Glutamatergic neuron (in vitro differentiated cells): ENCODE data around the gene NUP160. TPM values are rescaled to one million over a fixed set of nuclear protein-coding genes. Genes with fewer than 3 reads are reported as not detected.

ENCODE experiments used
- DNase-seq: peaks from one replicate; pipeline ENCODE4 v3.0.0; 2022
- H3K27ac Mint-ChIP-seq: one replicate; pipeline ENCODE4 v1.8.0; 2020; ENCODE audit warnings: mild to moderate bottlenecking, mixed read lengths, inconsistent platforms; ENCODE audit not compliant: unreplicated experiment
- H3K27me3 Mint-ChIP-seq: one replicate; pipeline ENCODE4 v1.8.0; 2020; ENCODE audit warnings: mild to moderate bottlenecking, moderate library complexity, mixed read lengths, inconsistent platforms; ENCODE audit not compliant: unreplicated experiment
- H3K36me3 Mint-ChIP-seq: one replicate; pipeline ENCODE4 v1.8.0; 2020; ENCODE audit warnings: mild to moderate bottlenecking, mixed read lengths, inconsistent platforms; ENCODE audit not compliant: unreplicated experiment
- H3K4me1 Mint-ChIP-seq: one replicate; pipeline ENCODE4 v1.8.0; 2020; ENCODE audit warnings: mild to moderate bottlenecking, low read depth, mixed read lengths, inconsistent platforms; ENCODE audit not compliant: unreplicated experiment
- H3K4me3 Mint-ChIP-seq: one replicate; pipeline ENCODE4 v1.8.0; 2020; ENCODE audit warnings: mild to moderate bottlenecking, mixed read lengths, inconsistent platforms; ENCODE audit not compliant: unreplicated experiment
- H3K9me3 Mint-ChIP-seq: one replicate; pipeline ENCODE4 v1.8.0; 2020; ENCODE audit warnings: mild to moderate bottlenecking, moderate library complexity, mixed read lengths, inconsistent platforms; ENCODE audit not compliant: unreplicated experiment
- total RNA-seq: library from RNA; stranded (reverse); fragmentation: NEBNext Ultra II Directional; extraction: Animal tissue kit (Norgen Biotek cat#: 25700); gene quantifications from one replicate; pipeline ENCODE4 v1.2.1, GENCODE V29; 2021; ENCODE audit not compliant: unreplicated experiment
- TF ChIP-seq, protein P1 (sequence below): fragments of 200-600 bp; sonication (generic); IDR thresholded peaks from one replicate; pipeline ENCODE4 v1.5.0; 2021; ENCODE audit not compliant: partially characterized antibody, unreplicated experiment

Gene NUP160
- total RNA-seq, 1 donor from 2014 or later: 56.2 TPM

DNA sequence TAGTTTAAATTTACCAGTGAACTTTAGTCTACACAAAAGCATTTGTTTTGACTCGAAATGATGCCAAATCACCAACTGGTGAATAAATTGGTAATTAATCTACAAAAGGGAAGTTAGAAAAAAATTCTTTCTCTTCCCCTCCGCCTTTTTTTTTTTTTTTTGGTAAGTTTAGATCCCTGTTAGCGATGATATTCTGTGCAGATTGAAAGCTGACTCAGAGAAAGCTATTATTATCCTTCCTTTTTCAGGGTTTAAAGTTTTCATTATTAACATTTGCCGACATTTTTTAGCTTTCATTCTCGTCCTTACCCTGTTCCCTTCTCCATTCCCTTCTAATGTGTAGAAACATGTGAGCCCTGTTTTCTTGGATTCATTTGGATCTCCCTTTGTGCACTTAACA, 16.8 kb upstream of the NUP160 start:
- peaks cover 1% of the 10 kb centered on the region for H3K27me3 Mint-ChIP-seq
- no peak for DNase-seq
- H3K27ac Mint-ChIP-seq: no peak overlapping the region
- H3K4me1 Mint-ChIP-seq: no peaks in the 10 kb centered on the region
- no peaks in the 10 kb centered on the region for H3K36me3 Mint-ChIP-seq
- no peaks in the 10 kb centered on the region for H3K9me3 Mint-ChIP-seq
- no peak overlapping the region for H3K4me3 Mint-ChIP-seq
- TF ChIP-seq, protein P1, sequence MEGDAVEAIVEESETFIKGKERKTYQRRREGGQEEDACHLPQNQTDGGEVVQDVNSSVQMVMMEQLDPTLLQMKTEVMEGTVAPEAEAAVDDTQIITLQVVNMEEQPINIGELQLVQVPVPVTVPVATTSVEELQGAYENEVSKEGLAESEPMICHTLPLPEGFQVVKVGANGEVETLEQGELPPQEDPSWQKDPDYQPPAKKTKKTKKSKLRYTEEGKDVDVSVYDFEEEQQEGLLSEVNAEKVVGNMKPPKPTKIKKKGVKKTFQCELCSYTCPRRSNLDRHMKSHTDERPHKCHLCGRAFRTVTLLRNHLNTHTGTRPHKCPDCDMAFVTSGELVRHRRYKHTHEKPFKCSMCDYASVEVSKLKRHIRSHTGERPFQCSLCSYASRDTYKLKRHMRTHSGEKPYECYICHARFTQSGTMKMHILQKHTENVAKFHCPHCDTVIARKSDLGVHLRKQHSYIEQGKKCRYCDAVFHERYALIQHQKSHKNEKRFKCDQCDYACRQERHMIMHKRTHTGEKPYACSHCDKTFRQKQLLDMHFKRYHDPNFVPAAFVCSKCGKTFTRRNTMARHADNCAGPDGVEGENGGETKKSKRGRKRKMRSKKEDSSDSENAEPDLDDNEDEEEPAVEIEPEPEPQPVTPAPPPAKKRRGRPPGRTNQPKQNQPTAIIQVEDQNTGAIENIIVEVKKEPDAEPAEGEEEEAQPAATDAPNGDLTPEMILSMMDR: no peak

DNA sequence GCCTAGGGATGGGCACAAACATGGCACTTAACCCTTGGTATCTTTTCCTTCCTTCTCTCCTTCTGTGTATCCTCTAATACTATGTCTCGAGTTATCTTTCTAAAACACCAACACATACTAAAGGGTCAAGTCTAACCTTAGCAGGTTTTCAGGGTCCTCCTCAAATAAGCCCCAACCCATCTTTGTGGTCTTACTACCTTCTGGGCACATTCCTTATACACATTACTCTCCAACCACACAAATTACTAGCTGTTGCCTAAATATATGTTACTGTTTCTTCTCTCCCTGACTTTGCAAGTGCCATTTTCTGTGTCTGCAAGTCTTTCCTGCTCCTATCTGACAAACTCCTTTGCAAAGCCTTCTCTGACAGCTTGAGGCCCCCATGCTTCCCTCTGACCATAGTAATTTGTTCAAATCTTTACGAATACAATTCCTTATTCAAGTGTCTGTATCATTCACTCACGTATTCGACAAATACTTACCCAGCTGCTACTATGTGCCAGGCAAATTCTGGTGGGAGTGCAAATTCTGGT, 15.8 kb upstream of the NUP160 start:
- Mint-ChIP-seq H3K27ac (no peak overlapping the region), H3K4me3 (no peak overlapping the region), H3K27me3 (peaks cover 1% of the 10 kb centered on the region), H3K36me3 (no peaks in the 10 kb centered on the region), H3K4me1 (no peaks in the 10 kb centered on the region), H3K9me3 (no peaks in the 10 kb centered on the region)
- TF ChIP-seq, protein P1: no peak
- no peak for DNase-seq

DNA sequence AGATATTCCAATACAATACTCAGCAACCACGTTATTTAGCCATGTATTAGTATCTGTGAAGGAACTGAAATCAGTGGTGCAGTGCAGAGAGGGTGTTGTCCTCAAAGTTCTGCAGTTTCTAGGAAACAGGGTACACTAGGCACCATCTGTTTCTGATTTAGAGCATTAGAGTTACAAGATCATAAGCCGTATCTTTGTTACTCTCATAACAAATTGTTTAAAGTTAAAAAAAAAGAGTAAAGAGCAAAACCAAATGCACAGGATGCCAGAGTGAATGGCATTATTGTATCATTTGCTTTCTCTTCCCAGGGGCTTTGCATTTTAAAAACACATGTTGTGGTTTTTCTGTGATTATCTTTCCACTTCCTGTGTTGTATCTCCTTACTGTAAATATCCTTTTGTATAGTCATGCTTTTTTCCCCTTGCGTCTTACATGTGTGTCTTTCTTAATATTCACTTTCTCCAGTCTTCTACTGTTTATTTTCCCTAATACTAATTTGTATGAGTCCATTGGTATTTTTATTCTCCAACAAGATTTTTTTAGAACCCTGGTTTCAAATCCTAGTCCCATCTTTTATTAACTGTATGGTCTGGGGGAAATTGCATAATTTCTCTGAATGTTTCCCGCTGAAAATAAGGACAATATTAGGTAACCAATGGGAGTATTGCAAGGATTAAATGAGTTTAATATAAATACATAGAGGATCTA, 15.2 kb upstream of the NUP160 start:
- no peaks in the 10 kb centered on the region for H3K36me3 Mint-ChIP-seq
- H3K27ac Mint-ChIP-seq: no peak overlapping the region
- H3K9me3 Mint-ChIP-seq: no peaks in the 10 kb centered on the region
- no peak for DNase-seq
- no peaks in the 10 kb centered on the region for H3K4me1 Mint-ChIP-seq
- TF ChIP-seq, protein P1: no peak
- H3K27me3 Mint-ChIP-seq: peaks cover 1% of the 10 kb centered on the region
- H3K4me3 Mint-ChIP-seq: no peak overlapping the region

DNA sequence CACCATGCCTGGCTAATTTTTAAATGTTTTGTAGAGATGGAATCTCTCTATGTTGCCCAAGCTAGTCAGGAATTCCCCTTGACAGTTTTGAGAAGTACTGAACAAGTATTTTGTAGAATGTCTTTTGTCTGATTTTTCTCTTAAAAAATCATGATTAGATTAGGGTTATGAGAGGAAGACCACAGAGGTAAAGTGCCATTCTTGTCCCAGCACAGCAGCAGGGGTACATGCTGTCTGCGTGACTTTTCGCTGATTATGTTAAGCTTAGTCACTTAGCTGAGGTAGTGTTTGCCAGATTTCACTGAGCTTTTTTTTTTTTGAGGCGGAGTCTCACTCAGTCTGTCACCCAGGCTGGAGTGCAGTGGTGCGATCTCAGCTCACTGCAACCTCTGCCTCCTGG, 13.6 kb upstream of the NUP160 start:
- Mint-ChIP-seq H3K4me3 (no peak overlapping the region), H3K36me3 (no peaks in the 10 kb centered on the region), H3K27me3 (no peaks in the 10 kb centered on the region), H3K4me1 (no peaks in the 10 kb centered on the region), H3K9me3 (no peaks in the 10 kb centered on the region), H3K27ac (no peak overlapping the region)
- TF ChIP-seq, protein P1: no peak
- no peak for DNase-seq

DNA sequence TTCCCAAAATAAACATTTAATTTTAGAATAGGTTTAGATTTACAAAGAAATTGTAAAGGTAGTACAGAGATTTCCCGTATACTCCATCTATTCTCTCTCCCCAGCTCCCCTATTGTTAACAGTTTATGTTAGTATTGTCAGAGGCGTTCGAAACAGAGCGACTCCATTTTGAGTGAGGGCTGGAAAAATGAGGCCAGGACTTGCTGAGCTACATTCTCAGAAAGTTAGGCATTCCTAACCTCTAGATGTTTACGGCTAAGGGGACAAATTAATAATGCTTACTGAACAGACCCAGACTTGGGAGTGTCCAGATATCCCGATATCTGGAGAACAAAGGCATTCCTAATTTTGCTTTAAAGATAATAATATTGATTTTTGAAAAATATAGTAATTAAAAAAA, 12.4 kb upstream of the NUP160 start:
- Mint-ChIP-seq H3K27ac (no peak overlapping the region), H3K4me1 (no peaks in the 10 kb centered on the region), H3K27me3 (no peaks in the 10 kb centered on the region), H3K4me3 (no peak overlapping the region), H3K9me3 (no peaks in the 10 kb centered on the region), H3K36me3 (no peaks in the 10 kb centered on the region)
- no peak for DNase-seq
- TF ChIP-seq, protein P1: no peak
